ENCODE results near the gene PLD5.

Gene PLD5

GRCh38 chr1:242470774-242471173 lies 53.7 kb downstream of the PLD5 start:
- TF ChIP-seq YY1 (IDR thresholded peaks at IDR 0.05; ENCODE audit: low read depth), result no peak
- no peak for TF ChIP-seq RAD21 (IDR thresholded peaks at IDR 0.05; ENCODE audit: low read depth)
- no peak for TF ChIP-seq CEBPB (IDR thresholded peaks at IDR 0.05)
- TF ChIP-seq MAX (IDR thresholded peaks at IDR 0.05), result no peak
- TF ChIP-seq REST (IDR thresholded peaks at IDR 0.05; ENCODE audit: low read depth), result no peak
- no peak for TF ChIP-seq FOXM1 (IDR thresholded peaks at IDR 0.05; ENCODE audit: borderline replicate concordance, low read depth)
- no peak for TF ChIP-seq CREB1 (IDR thresholded peaks at IDR 0.05; ENCODE audit: low read depth)
- no peak for TF ChIP-seq EP300 (IDR thresholded peaks at IDR 0.05; ENCODE audit: borderline replicate concordance)
- TF ChIP-seq USF1 (IDR thresholded peaks at IDR 0.05), result no peak
- no peak for TF ChIP-seq TEAD4 (IDR thresholded peaks at IDR 0.05)
- TF ChIP-seq TAF1 (IDR thresholded peaks at IDR 0.05; ENCODE audit: low read depth), result no peak
- TF ChIP-seq TCF12 (IDR thresholded peaks at IDR 0.05; ENCODE audit: low read depth), result no peak
- TF ChIP-seq EGR1 (IDR thresholded peaks at IDR 0.05), result no peak

- TF ChIP-seq REST (IDR thresholded peaks at IDR 0.05; ENCODE audit: low read depth) (no peak), FOXM1 (IDR thresholded peaks at IDR 0.05; ENCODE audit: borderline replicate concordance, low read depth) (no peak), EGR1 (IDR thresholded peaks at IDR 0.05) (no peak), TCF12 (IDR thresholded peaks at IDR 0.05; ENCODE audit: low read depth) (no peak), CREB1 (IDR thresholded peaks at IDR 0.05; ENCODE audit: low read depth) (no peak), ZBTB7A (IDR thresholded peaks at IDR 0.05; ENCODE audit: low read depth) (no peak), MAX (IDR thresholded peaks at IDR 0.05) (no peak), YY1 (IDR thresholded peaks at IDR 0.05; ENCODE audit: low read depth) (no peak), RAD21 (IDR thresholded peaks at IDR 0.05; ENCODE audit: low read depth) (no peak), EP300 (IDR thresholded peaks at IDR 0.05; ENCODE audit: borderline replicate concordance) (no peak), NFIC (IDR thresholded peaks at IDR 0.05) (no peak), TAF1 (IDR thresholded peaks at IDR 0.05; ENCODE audit: low read depth) (no peak), USF1 (IDR thresholded peaks at IDR 0.05) (no peak), TEAD4 (IDR thresholded peaks at IDR 0.05) (no peak), CEBPB (IDR thresholded peaks at IDR 0.05) (no peak)
Observed at GRCh38 chr1:242468784-242469183, 55.7 kb downstream of the PLD5 start.

- TF ChIP-seq EGR1 (IDR thresholded peaks at IDR 0.05), result no peak
- TF ChIP-seq MAX (IDR thresholded peaks at IDR 0.05), result no peak
- no peak for TF ChIP-seq FOXM1 (IDR thresholded peaks at IDR 0.05; ENCODE audit: borderline replicate concordance, low read depth)
- peak; percentile 54 for TF ChIP-seq RAD21 (IDR thresholded peaks at IDR 0.05; ENCODE audit: low read depth)
- TF ChIP-seq TEAD4 (IDR thresholded peaks at IDR 0.05), result no peak
- no peak for TF ChIP-seq NFIC (IDR thresholded peaks at IDR 0.05)
- no peak for TF ChIP-seq TCF12 (IDR thresholded peaks at IDR 0.05; ENCODE audit: low read depth)
- no peak for TF ChIP-seq EP300 (IDR thresholded peaks at IDR 0.05; ENCODE audit: borderline replicate concordance)
- TF ChIP-seq CREB1 (IDR thresholded peaks at IDR 0.05; ENCODE audit: low read depth), result no peak
Observed at GRCh38 chr1:242467556-242468145, 56.8 kb downstream of the PLD5 start.

GRCh38 chr1:242462867-242463266 lies 61.6 kb downstream of the PLD5 start:
- TF ChIP-seq EP300 (IDR thresholded peaks at IDR 0.05; ENCODE audit: borderline replicate concordance), result no peak
- no peak for TF ChIP-seq CREB1 (IDR thresholded peaks at IDR 0.05; ENCODE audit: low read depth)
- no peak for TF ChIP-seq TEAD4 (IDR thresholded peaks at IDR 0.05)
- TF ChIP-seq USF1 (IDR thresholded peaks at IDR 0.05), result no peak
- TF ChIP-seq RAD21 (IDR thresholded peaks at IDR 0.05; ENCODE audit: low read depth), result no peak
- no peak for TF ChIP-seq REST (IDR thresholded peaks at IDR 0.05; ENCODE audit: low read depth)
- TF ChIP-seq TCF12 (IDR thresholded peaks at IDR 0.05; ENCODE audit: low read depth), result no peak
- TF ChIP-seq NFIC (IDR thresholded peaks at IDR 0.05), result no peak
- TF ChIP-seq FOXM1 (IDR thresholded peaks at IDR 0.05; ENCODE audit: borderline replicate concordance, low read depth), result no peak
- no peak for TF ChIP-seq MAX (IDR thresholded peaks at IDR 0.05)
- no peak for TF ChIP-seq TAF1 (IDR thresholded peaks at IDR 0.05; ENCODE audit: low read depth)
- TF ChIP-seq CEBPB (IDR thresholded peaks at IDR 0.05), result no peak
- TF ChIP-seq ZBTB7A (IDR thresholded peaks at IDR 0.05; ENCODE audit: low read depth), result no peak
- no peak for TF ChIP-seq EGR1 (IDR thresholded peaks at IDR 0.05)
- no peak for TF ChIP-seq YY1 (IDR thresholded peaks at IDR 0.05; ENCODE audit: low read depth)
